ENCODE measurements around the gene PCOLCE2.

GRCh38 chr3:142876417-142876816 lies 12.5 kb downstream of the PCOLCE2 start:
- no peak for TF ChIP-seq ZBTB7A (IDR thresholded peaks at IDR 0.05; ENCODE audit: low read depth)
- no peak for TF ChIP-seq EGR1 (IDR thresholded peaks at IDR 0.05)
- TF ChIP-seq TAF1 (IDR thresholded peaks at IDR 0.05; ENCODE audit: low read depth) = no peak
- no peak for TF ChIP-seq REST (IDR thresholded peaks at IDR 0.05; ENCODE audit: low read depth)
- TF ChIP-seq EP300 (IDR thresholded peaks at IDR 0.05; ENCODE audit: borderline replicate concordance) = no peak
- no peak for TF ChIP-seq NFIC (IDR thresholded peaks at IDR 0.05)
- TF ChIP-seq YY1 (IDR thresholded peaks at IDR 0.05; ENCODE audit: low read depth) = no peak
- no peak for TF ChIP-seq RAD21 (IDR thresholded peaks at IDR 0.05; ENCODE audit: low read depth)
- TF ChIP-seq FOXM1 (IDR thresholded peaks at IDR 0.05; ENCODE audit: borderline replicate concordance, low read depth) = no peak
- TF ChIP-seq MAX (IDR thresholded peaks at IDR 0.05) = no peak
- TF ChIP-seq TEAD4 (IDR thresholded peaks at IDR 0.05) = no peak
